GM12874 (cell line): Measurements from ENCODE around the gene FAM89B.

Experiments
- CTCF ChIP-seq: IDR thresholded peaks from 2 replicates; pipeline ENCODE4 v1.5.1; 2011; ENCODE audit warnings: low read depth, mild to moderate bottlenecking, control low read depth, low read length, moderate library complexity; ENCODE audit not compliant: insufficient read depth

Gene FAM89B

GRCh38 chr11:65617136-65617850, 45.0 kb downstream of the FAM89B start:
- no peak for TF ChIP-seq CTCF

GRCh38 chr11:65617990-65618751, 45.8 kb downstream of the FAM89B start:
- no peak for TF ChIP-seq CTCF

GRCh38 chr11:65618763-65619162, 46.4 kb downstream of the FAM89B start:
- no peak for TF ChIP-seq CTCF

GRCh38 chr11:65619281-65619928, 47.1 kb downstream of the FAM89B start:
- TF ChIP-seq CTCF = no peak

GRCh38 chr11:65620666-65621065, 48.3 kb downstream of the FAM89B start:
- TF ChIP-seq CTCF = no peak

GRCh38 chr11:65621460-65621859, 49.1 kb downstream of the FAM89B start:
- TF ChIP-seq CTCF = no peak

GRCh38 chr11:65622011-65622410, 49.7 kb downstream of the FAM89B start:
- no peak for TF ChIP-seq CTCF
